NCI-H345 (cell line): ENCODE data around the gene KCNS1.
A peak's percentile ranks its signal among the peaks of the same experiment; 100 is the strongest.

Experiments
- DNase-seq: peaks from one replicate; lab custom pipeline; 2025; lab: John Stamatoyannopoulos, UW

The KCNS1 gene

GRCh38 chr20:45049904-45050471 lies 50.9 kb downstream of the KCNS1 start:
- DNase-seq: no peak

GRCh38 chr20:45049438-45049837 lies 51.5 kb downstream of the KCNS1 start:
- DNase-seq: no peak

GRCh38 chr20:45047581-45048119 lies 53.3 kb downstream of the KCNS1 start:
- no peak for DNase-seq

GRCh38 chr20:45044601-45045000 lies 56.3 kb downstream of the KCNS1 start:
- no peak for DNase-seq

- peak; percentile 52 for DNase-seq
Observed at GRCh38 chr20:45044084-45044573, 56.8 kb downstream of the KCNS1 start.

GRCh38 chr20:45042978-45043377 lies 57.9 kb downstream of the KCNS1 start:
- no peak for DNase-seq
